Nephron (organoid): Measurements from ENCODE around the gene VAV2.

ENCODE experiments used
- H3K27ac Mint-ChIP-seq, 3 experiments: 2 replicates each; pipeline ENCODE4 v1.8.0; 2020; ENCODE audit warnings: mixed read lengths in 3 of 3, mild to moderate bottlenecking in 2 of 3, moderate library complexity in 1 of 3
- H3K27me3 Mint-ChIP-seq: 2 replicates; pipeline ENCODE4 v1.8.0; 2021; ENCODE audit warnings: low read depth, mild to moderate bottlenecking, moderate library complexity, mixed read lengths
- H3K36me3 Mint-ChIP-seq: 2 replicates; pipeline ENCODE4 v1.8.0; 2020; ENCODE audit warnings: low read depth, mixed read lengths
- H3K4me1 Mint-ChIP-seq: 2 replicates; pipeline ENCODE4 v1.8.0; 2020; ENCODE audit warnings: mixed read lengths
- H3K4me3 Mint-ChIP-seq, 3 experiments: 2 replicates each; pipeline ENCODE4 v1.8.0; 2020; ENCODE audit warnings: mild to moderate bottlenecking in 3 of 3, mixed read lengths in 3 of 3, moderate library complexity in 2 of 3
- H3K9me3 Mint-ChIP-seq: 2 replicates; pipeline ENCODE4 v1.8.0; 2020; ENCODE audit warnings: mixed read lengths
- TF ChIP-seq, protein P1 (sequence below), 3 experiments: fragments of 200-600 bp; sonication (generic); IDR thresholded peaks; one replicate each; pipeline ENCODE4 v1.5.0; 2021; ENCODE audit warnings: antibody characterized with exemption in 3 of 3; ENCODE audit not compliant: unreplicated experiment in 3 of 3

VAV2 gene

DNA sequence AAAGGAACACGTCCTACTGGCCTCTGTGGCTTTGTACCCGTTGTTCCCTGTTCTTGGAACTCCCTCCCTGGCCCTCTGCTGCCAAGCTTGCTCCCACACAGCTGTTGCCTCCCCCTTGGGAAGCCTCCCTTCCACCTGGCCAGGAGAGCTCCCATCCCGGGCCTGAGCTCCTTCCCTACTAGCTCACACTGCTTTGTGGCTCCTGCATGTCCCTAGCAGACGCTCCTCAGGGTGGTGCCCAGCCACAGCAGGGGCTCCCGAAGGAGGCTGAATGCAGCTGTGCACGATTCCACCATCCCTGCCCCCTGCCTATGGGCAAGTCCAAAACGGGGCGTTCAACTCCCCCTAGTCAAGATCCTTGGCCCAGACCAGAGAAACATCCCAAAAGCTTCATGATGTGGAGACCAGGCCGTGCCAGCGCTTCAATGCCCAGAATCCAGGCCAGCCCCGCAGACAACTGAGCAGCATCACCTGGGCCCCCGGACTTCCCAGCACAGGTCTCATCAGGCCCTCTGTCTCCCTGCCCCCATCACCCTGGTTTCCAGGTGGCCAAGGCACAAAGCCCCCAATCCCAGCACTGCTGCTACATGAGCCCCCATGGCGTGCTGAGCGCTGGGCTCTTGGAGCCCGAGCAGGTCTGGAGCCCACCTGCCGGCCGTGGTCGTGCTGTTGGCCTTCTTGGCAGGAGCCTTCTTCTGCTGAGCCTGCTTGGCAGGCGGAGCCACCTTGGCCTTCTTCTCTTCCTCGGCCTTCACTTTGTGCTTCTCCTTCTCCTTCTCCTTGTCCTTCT lies 47.5 kb upstream of the VAV2 start:
- Mint-ChIP-seq H3K4me3 (no peak overlapping the region), H3K27me3 (no peaks in the 10 kb centered on the region), H3K9me3 (peaks cover 13% of the 10 kb centered on the region), H3K36me3 (peaks cover 78% of the 10 kb centered on the region), H3K27ac (no peak overlapping the region), H3K4me1 (no peaks in the 10 kb centered on the region)
- TF ChIP-seq, protein P1, sequence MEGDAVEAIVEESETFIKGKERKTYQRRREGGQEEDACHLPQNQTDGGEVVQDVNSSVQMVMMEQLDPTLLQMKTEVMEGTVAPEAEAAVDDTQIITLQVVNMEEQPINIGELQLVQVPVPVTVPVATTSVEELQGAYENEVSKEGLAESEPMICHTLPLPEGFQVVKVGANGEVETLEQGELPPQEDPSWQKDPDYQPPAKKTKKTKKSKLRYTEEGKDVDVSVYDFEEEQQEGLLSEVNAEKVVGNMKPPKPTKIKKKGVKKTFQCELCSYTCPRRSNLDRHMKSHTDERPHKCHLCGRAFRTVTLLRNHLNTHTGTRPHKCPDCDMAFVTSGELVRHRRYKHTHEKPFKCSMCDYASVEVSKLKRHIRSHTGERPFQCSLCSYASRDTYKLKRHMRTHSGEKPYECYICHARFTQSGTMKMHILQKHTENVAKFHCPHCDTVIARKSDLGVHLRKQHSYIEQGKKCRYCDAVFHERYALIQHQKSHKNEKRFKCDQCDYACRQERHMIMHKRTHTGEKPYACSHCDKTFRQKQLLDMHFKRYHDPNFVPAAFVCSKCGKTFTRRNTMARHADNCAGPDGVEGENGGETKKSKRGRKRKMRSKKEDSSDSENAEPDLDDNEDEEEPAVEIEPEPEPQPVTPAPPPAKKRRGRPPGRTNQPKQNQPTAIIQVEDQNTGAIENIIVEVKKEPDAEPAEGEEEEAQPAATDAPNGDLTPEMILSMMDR (IDR thresholded peaks at IDR 0.05; ENCODE audit: unreplicated experiment in 3 of 3): no peak

DNA sequence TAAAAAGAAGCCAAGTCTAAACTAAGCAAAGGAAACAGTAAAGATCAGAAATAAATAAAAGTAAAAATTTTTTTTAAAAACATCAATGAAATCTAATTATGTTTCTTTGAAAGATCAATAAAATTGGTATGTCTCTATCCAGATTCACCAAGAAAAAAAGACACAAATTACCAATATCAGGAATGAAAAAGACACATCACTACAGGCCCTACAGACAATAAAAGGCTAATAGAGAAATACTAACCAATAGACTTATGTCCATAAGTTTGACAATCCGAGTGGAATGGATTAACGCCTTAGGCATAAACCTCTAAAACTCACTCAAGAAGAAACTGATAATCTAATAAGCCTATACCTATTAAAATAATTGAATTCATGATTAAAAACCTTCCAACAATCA lies 45.5 kb upstream of the VAV2 start:
- H3K9me3 Mint-ChIP-seq: peaks cover 13% of the 10 kb centered on the region
- no peaks in the 10 kb centered on the region for H3K4me1 Mint-ChIP-seq
- peaks cover 82% of the 10 kb centered on the region for H3K36me3 Mint-ChIP-seq
- H3K27me3 Mint-ChIP-seq: no peaks in the 10 kb centered on the region
- no peak overlapping the region for H3K4me3 Mint-ChIP-seq
- TF ChIP-seq, protein P1 (IDR thresholded peaks at IDR 0.05; ENCODE audit: unreplicated experiment in 3 of 3): no peak
- H3K27ac Mint-ChIP-seq: no peak overlapping the region

DNA sequence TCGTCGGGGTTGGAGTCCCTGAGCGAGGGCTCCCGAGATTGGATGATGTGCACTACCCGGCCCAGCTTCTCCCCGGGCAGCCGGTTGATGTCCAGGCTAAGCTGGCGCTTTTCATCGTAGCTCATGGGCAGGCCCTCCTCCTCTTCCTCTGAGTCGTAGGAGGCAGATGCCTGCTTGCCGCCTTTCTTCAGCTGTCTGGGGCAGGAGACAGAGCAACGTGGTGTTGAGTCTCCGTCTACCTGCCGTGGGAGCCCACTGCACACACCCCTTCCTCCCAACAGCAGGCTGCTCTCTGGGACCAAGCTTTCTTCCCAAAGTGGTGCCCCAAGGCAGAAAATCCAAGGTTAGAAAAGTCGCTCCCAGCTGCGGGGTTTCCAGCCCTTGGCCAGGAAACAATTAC lies 44.0 kb upstream of the VAV2 start:
- no peak overlapping the region for H3K4me3 Mint-ChIP-seq
- H3K36me3 Mint-ChIP-seq: peaks cover 74% of the 10 kb centered on the region
- TF ChIP-seq, protein P1 (IDR thresholded peaks at IDR 0.05; ENCODE audit: unreplicated experiment in 3 of 3): no peak
- H3K4me1 Mint-ChIP-seq: no peaks in the 10 kb centered on the region
- H3K9me3 Mint-ChIP-seq: peaks cover 13% of the 10 kb centered on the region
- no peak overlapping the region for H3K27ac Mint-ChIP-seq
- no peaks in the 10 kb centered on the region for H3K27me3 Mint-ChIP-seq

DNA sequence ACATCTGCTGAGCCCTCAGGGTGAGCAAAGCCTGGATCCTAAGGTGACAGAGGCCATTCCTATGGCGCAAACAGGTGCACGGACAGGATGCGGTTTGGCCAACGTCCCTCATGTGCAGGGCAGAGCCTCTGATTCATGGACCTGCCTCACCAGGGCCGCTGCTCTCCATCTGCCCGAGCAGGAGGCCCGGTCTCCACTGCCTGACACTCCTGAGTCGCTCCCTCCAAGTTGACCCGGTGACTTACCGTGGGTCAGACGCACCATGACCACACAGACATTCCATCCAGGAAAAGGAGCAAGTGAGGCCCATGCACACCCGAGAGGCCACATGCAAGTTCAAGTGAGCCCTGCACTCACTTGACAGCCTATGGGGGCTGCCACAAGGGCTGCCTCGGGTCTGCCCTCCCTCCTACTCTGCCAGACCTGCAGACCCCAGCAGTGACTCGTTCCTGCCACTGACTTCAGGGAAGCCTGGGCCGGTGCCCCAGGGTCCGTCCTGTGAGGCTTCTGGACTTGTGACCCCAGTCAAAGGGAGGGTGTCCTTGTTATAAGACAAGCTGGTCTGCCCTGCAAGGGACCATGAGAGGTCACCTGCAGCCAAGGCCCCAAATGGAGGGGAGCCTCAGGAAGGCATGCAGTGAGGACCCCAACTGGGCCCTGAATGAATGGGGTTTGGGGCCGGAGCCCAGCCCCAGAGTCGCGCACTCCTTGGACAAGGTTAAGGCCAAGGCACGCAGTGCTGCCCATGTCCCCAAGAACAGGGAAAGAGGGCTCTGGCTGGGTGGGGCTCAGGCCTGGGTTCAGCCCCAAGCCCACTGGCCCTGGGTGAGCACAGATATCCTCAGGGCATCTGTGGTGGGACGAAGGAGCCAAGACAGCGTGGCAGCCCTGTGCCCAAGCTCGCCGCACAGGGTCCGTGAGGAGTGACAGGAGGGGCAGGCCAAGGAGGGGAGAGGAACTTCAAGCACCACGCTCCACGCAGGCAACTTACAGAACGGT lies 43.2 kb upstream of the VAV2 start:
- Mint-ChIP-seq H3K36me3 (peaks cover 72% of the 10 kb centered on the region), H3K4me1 (no peaks in the 10 kb centered on the region), H3K4me3 (no peak overlapping the region), H3K9me3 (peaks cover 13% of the 10 kb centered on the region), H3K27ac (no peak overlapping the region), H3K27me3 (no peaks in the 10 kb centered on the region)
- TF ChIP-seq, protein P1 (IDR thresholded peaks at IDR 0.05; ENCODE audit: unreplicated experiment in 3 of 3): no peak

DNA sequence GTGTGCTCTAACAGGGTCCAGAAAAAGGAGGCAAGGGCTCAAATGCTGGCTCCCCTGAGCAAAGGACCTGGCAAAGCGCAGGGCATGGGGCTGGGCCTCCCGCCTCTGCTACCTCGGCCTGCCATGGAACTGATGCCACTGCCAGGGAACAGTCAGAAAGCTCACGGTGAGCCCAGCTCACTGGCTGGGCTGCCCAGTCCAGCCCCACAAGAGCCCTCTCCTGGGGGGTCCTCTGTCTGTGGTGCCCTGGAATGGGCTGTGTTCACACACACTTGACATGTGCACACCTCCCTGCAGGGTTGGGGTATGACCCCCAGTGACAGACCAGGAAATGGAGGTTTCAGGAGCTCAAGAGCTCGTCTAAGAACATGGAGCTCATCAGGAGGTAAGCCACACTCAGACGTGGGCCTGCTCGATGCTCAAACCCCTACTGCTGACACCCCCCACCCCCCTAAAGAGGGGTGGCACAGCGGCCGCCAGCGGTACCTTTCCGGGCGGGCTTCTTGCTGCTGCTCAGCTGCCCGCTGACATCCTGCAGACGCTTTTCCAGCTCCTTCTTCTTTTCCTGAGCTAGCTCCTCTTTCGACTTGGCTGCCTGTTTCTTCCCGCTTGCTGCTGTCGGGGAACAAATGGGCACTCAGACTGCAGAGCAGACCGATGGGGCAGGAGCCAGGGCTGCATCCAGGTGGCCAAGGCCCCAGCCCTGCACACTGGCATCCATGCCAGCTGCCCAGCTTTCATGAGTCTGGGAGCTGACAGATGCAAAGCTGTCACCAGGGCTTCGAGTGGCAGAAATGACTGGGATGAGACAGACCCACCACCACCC lies 42.3 kb upstream of the VAV2 start:
- TF ChIP-seq, protein P1 (IDR thresholded peaks at IDR 0.05; ENCODE audit: unreplicated experiment in 3 of 3): no peak
- peaks cover 63% of the 10 kb centered on the region for H3K36me3 Mint-ChIP-seq
- H3K27me3 Mint-ChIP-seq: no peaks in the 10 kb centered on the region
- H3K9me3 Mint-ChIP-seq: peaks cover 12% of the 10 kb centered on the region
- H3K4me1 Mint-ChIP-seq: no peaks in the 10 kb centered on the region
- H3K27ac Mint-ChIP-seq: no peak overlapping the region
- H3K4me3 Mint-ChIP-seq: no peak overlapping the region
